ENCODE data around the gene TMIGD2.

TMIGD2 gene

GRCh38 chr19:4326837-4327251, 24.7 kb upstream of the TMIGD2 start:
- no peak for DNase-seq

GRCh38 chr19:4326215-4326836, 24.1 kb upstream of the TMIGD2 start:
- DNase-seq = no peak

- no peak for DNase-seq
These were observed 22.0 kb upstream of the TMIGD2 start for GRCh38 chr19:4324228-4324627.

GRCh38 chr19:4323692-4324091, 21.5 kb upstream of the TMIGD2 start:
- no peak for DNase-seq

- DNase-seq = no peak
These were observed 20.9 kb upstream of the TMIGD2 start for GRCh38 chr19:4322942-4323665.

GRCh38 chr19:4320419-4320818, 18.2 kb upstream of the TMIGD2 start:
- DNase-seq = no peak

GRCh38 chr19:4319067-4319718, 17.0 kb upstream of the TMIGD2 start:
- no peak for DNase-seq

GRCh38 chr19:4318460-4318859, 16.3 kb upstream of the TMIGD2 start:
- DNase-seq = no peak

GRCh38 chr19:4316956-4317355, 14.8 kb upstream of the TMIGD2 start:
- no peak for DNase-seq

- DNase-seq = no peak
These were observed 11.8 kb upstream of the TMIGD2 start for GRCh38 chr19:4313847-4314490.

GRCh38 chr19:4310247-4311121, 8.3 kb upstream of the TMIGD2 start:
- no peak for DNase-seq

- DNase-seq = no peak
These were observed 3.5 kb upstream of the TMIGD2 start for GRCh38 chr19:4305659-4306058.

- DNase-seq = no peak
These were observed 3.0 kb upstream of the TMIGD2 start for GRCh38 chr19:4305257-4305612.

GRCh38 chr19:4304538-4305256, 2.5 kb upstream of the TMIGD2 start, which contains the start of gene FSD1:
Gene FSD1, plus strand, starts transcription at chr19:4304598. Its CDS starts 149 bp downstream, at chr19:4304747.
- DNase-seq = peak; percentile 72

- DNase-seq = no peak
These were observed 1.8 kb upstream of the TMIGD2 start for GRCh38 chr19:4303819-4304537.

- no peak for DNase-seq
These were observed 473 bp downstream of the TMIGD2 start for GRCh38 chr19:4301590-4302242.

GRCh38 chr19:4300589-4300988, 1.6 kb downstream of the TMIGD2 start:
- no peak for DNase-seq

GRCh38 chr19:4298810-4299550, 3.2 kb downstream of the TMIGD2 start:
- DNase-seq = no peak

All from fibroblast of skin of scalp (primary cell).